Tibial nerve (tissue), 4 donors: ENCODE results near the gene ATP7A.
"Not testable (repeated sequence)": the region's sequence is repeated elsewhere in the genome, so short reads cannot be mapped to it uniquely, and the experiment has no call there.

Experiments
- CTCF ChIP-seq, 5 experiments: fragments of 200-600 bp in 3 of 5; fragments of 450-650 bp in 2 of 5; sonication (generic) in 3 of 5; IDR thresholded peaks; one replicate each; pipeline ENCODE4 v1.5.1; 2016 to 2019; ENCODE audit warnings: antibody characterized with exemption in 5 of 5, mild to moderate bottlenecking in 3 of 5, moderate library complexity in 2 of 5
- EP300 ChIP-seq, 2 donors: sonication (generic); formaldehyde crosslinking; IDR thresholded peaks; one replicate each; pipeline ENCODE4 v1.6.1; 2017; ENCODE audit warnings: antibody characterized with exemption in 2 of 2, mild to moderate bottlenecking in 1 of 2

- TF ChIP-seq CTCF, EP300 (IDR thresholded peaks at IDR 0.05): not testable (repeated sequence)
Observed at GRCh38 chrX:78073147-78074077, 162.9 kb downstream of the ATP7A start.
